GM18507 (cell line): Measurements from ENCODE around the gene ENO1.
"Not testable (repeated sequence)": the region's sequence is repeated elsewhere in the genome, so short reads cannot be mapped to it uniquely, and the experiment has no call there.

Experiments used
- DNase-seq: peaks from one replicate; pipeline ENCODE4 v3.0.0; 2011; ENCODE audit warnings: low read depth; ENCODE audit not compliant: insufficient read length; ENCODE audit errors: extremely low spot score
- FAIRE-seq: peaks from 2 replicates; lab custom pipeline; 2011; peaks lifted over from hg19 to GRCh38; lab: Jason Lieb, UNC

Gene ENO1

DNA sequence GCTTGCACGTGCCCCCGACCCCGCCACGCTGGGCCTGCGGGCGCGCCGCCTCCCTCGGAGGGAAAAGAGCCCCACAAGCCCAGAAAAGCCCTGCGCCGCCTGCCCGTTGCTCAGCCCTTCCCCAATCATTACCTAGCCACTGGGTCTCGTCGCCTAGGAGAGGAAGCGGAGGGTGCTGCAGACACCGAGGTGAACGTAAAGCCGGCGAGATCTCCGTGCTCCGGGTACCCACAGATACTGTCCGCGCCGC is at the start of gene ENO1:
Gene ENO1, minus strand, starts transcription at position 239 of the 250 bp plus-strand sequence. CDS start 3,778 bp downstream, outside the sequence.
- no peak for DNase-seq
- no peak for FAIRE-seq

DNA sequence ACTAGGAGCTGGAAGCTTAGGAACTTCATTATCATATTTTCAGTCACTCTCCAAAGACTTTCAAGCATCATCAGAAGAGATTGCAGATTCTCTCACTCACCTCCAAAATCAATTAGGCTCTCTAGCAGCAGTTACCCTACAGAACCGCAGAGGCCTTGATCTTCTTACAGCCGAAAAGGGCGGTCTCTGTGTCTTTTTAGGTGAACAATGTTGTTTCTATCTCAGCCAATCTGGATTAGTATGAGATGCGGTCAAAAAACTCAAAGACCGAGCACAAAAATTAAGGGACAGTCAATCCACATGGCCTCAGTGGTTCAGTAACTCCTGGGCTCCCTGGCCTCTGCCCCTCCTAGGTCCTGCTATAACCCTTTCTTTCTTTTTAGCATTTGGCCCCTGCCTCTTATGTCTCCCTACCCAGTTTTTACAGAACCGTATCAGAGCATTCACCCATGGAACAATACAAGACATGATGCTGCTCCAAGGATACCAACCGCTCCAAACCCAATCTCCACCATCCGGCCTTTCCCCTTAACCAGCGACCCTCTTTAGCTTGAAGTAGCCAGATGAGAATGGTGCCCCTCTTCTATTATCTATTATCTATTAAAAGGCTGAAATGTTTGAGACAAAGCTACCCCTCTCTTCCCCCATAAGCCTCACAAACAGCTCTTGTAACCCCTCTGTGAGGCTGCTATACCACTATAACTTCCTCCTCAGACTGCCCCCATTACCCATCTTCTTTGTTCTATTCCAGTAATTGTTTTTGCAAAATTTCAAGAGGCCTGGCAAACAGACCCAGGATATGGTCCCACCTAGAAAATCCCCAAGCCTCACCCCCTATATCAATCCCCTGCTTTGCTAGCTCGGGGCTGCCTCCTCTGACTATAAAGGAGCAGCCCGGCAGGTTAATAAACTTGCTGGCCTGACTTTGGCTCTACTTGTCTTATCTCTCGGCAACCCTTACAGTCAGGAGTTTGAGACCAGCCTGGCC is 48.5 kb upstream of the ENO1 start:
- FAIRE-seq = no peak
- no peak for DNase-seq

DNA sequence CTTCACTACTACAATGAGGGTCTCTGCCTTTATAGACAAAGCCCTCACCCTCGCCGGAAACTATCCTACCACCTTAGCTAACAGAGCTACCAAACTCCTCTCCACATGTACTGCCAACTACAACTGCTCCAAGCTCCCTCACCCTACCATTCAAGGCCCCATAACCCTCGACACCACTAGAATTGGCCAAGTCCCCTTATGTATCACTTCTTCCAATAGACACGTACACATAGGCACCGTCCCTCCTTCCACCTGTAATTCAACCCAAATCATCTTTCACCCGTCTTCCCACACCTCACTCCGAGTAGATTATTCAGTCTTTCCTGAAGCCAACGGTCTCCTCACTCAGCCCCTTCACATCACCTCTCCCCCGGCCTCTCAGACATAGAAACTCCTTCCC is 47.5 kb upstream of the ENO1 start:
- FAIRE-seq (no peak), DNase-seq (no peak)

DNA sequence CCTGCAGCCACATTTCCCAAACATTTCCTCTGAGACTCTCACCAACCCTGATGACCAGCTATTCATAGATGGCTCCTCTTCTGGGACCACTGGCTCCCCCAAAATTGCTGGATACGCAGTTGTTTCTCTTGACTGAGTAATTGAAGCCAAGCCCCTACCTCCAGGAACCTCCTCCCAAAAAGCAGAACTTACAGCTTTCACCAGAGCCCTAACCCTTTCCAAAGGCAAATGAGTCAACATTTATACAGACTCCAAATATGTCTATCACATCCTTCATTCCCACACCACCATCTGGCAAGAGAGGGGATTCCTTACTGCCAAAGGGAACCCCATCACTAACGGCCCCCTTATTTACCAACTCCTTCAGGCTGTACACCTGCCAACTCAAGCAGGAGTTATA is 46.9 kb upstream of the ENO1 start:
- FAIRE-seq = no peak
- DNase-seq = no peak

DNA sequence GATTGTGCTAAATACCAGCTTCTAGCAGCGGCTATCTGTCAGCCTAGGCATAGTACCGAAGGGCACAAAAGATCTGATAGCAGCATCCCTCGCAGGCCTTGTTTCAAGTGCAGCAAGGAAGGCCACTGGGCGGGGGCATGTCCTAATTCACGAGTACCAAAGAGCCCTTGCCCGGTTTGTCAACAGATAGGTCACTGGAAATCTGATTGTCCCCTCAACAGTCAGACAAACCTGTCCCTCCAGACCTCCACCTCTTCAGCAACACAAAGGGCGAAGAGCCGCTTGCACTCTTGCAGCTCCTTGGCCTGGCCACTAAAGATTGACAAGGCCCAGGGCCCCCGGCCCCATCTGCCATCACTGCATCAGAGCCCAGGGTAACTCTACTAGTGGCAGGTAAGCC is 44.5 kb upstream of the ENO1 start:
- no peak for FAIRE-seq
- DNase-seq = no peak

DNA sequence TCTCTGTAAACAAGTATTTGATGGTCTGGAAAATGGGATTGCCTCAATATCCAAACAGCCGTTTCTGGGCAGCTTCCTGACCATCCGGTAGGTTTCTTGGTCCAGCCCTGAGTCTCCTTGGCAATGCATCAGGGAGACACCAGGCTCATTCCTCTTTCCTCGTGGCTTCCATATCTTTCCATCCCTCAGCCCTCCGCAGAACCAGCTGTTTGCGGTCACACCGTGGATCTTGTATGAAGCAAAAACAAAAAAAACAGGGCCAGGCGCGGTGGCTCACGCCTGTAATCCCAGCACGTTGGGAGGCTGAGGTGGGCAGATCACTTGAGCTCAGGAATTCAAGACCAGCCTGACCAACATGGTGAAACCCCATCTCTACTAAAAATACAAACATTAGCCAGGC is 39.0 kb upstream of the ENO1 start:
- not testable (repeated sequence) for DNase-seq, FAIRE-seq

DNA sequence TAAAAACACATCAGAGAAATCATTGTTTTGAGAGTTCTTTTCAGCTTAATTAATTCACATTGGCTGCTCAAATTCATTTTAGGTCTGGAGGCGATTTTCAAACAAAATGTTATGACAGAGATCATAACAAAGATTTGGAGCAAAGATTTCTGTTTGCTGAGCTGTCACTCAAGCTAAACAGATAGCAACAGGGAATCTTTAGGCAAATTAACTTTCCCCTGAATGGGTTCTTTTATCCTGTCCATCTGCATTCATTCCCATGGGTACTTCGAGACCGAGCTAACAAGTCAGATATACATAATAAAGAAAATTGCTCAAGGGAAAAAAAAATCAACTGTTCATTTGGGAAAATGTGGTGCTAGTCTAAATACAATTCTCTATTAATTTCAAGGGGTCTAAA is 37.0 kb upstream of the ENO1 start:
- DNase-seq (no peak), FAIRE-seq (no peak)

DNA sequence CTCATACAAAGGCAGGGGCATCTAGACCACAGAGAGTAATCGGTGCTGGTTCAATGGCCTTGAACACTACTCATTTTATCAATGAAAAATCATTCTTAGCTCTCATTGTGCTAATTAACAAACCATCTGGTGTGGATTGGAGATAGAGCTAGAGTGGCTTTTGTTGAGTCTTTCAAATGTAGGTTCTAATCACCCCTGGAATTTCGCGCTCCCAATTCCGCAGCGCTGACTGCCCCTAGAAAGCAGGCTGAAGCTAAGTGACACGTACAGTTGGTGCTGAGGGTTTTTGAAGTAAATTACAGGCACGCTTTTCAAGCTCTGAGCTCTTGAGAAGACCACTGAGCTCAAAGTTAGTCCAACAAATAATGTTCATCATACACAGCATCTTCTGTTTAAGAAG is 36.0 kb upstream of the ENO1 start:
- FAIRE-seq (no peak), DNase-seq (no peak)

DNA sequence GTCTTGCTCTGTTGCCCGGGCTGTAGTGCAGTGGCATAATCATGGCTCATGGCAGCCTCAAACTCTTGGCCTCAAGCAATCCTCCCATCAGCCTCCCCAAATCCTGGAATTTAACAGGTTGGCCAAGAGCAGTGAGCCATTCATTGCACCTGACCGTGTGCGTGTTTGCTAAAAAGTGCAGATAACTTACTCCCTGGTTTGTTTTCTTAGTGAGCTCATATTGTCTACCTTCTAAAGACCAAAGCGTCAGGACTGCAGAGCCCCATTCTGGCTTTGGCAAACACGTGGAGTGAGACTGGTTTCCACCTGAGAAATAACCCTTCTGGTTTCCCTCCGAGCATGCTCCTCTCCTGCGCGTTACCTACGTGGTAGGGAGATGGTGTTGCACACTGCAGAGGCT is 35.0 kb upstream of the ENO1 start:
- no peak for DNase-seq
- no peak for FAIRE-seq

DNA sequence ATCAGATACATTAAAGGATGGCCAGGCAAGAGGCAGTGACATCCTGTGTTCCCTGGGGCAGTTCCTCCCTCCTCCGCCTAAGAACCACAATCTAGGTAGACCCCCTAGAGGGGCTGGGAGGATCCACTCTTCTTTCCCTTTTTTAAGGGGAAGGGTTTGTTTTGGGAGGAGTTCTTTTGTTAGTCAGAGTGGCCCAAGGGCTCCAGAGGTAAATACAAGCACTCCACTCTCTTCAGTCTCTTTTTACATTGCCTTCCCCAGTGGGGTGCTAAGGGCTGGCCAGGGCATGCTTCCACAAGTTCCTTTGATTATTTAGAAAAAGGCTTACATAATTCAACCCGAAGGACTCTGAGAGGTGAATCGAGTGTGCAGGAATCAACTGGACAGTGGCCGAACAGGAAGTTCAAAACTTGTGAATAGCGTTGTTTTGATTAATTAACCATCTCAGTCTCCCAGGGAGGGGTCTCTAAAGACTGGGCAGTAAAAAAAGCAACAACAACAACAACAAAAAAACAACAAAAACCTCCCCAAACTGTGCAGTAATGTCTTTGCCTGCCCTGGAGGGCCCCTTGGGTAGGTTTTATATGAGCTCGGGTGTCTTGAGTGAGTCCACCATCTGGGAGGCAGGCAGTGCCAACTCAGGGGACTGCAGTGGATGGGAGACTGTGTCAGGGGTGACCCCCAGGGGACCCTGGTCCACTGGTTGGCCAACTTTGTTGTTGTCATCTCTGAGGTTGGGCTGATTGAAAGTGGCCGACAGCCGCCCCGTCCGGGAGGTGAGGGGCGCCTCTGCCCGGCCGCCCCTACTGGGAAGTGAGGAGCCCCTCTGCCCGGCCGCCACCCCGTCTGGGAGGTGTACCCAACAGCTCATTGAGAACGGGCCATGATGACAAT is 33.2 kb upstream of the ENO1 start:
- FAIRE-seq = no peak
- DNase-seq = no peak

DNA sequence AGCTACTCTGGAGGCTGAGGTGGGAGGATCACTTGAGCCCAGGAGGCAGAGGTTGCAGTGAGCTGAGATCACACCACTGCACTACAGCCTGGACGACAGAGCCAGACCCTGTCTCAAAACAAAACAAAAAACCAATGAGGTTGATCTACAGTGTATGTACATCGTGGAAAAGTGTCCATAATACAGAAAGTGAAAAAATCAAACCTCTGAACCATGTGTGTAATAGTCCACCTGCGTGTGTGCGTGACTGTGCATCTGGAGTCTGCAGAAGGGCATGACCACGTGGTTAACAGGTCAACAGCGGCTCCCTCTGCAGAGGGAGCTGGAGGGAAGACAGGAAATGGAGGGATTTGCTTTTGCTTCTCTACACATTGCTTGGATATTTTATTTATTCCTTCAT is 32.4 kb upstream of the ENO1 start:
- FAIRE-seq (no peak), DNase-seq (no peak)

DNA sequence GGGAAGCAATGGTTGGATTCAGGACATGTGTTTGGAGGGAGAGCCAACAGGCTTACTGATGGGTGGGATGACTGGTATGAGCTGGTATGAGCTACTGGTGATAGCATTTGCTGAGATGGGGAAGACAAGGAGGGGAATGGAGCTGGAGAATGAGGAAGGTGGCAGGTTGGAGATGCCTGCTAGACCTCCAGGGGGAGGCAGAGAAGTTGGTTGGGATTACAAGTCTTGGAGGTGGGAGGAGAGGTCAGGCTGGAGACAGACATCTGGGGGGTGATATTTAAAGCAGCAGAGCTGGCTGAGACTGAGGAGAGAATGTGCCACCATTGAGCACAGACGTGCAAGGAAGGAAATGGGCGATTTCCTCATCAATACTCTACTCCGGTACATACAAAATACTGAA is 31.8 kb upstream of the ENO1 start:
- DNase-seq = no peak
- no peak for FAIRE-seq

DNA sequence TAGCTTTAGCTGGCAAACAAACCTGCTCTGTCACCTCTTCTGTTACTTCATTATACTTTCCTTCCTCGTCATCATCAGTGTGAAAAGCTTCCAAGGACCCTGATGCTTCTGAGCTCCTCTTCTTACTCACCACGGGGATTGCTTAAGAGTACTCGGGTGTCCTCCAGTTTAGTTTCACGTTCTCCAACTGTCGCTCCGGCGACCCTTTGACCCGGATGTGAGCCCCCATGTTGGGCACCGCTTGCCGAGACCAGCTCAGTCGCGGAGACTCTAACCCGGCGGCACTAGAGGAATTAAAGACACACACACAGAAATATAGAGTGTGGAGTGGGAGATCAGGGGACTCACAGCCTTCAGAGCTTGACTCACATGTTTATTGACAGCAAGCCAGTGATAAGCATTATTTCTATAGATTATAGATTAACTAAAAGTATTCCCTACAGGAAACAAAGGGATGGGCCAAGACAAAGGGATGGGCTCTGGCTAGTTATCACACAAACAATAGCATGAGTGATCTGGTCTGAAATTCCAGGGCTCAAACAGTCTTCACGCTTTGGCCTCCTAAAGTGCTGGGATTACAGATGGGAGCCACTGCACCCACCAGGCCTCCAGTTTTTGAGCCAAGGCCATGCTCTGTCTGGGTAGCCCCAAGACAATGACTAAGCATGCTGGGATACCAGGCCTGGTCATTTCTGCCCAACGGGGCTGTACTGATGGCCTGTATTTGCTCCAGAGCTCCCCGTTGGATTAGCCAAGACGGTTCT is 30.1 kb upstream of the ENO1 start:
- FAIRE-seq (no peak), DNase-seq (no peak)

DNA sequence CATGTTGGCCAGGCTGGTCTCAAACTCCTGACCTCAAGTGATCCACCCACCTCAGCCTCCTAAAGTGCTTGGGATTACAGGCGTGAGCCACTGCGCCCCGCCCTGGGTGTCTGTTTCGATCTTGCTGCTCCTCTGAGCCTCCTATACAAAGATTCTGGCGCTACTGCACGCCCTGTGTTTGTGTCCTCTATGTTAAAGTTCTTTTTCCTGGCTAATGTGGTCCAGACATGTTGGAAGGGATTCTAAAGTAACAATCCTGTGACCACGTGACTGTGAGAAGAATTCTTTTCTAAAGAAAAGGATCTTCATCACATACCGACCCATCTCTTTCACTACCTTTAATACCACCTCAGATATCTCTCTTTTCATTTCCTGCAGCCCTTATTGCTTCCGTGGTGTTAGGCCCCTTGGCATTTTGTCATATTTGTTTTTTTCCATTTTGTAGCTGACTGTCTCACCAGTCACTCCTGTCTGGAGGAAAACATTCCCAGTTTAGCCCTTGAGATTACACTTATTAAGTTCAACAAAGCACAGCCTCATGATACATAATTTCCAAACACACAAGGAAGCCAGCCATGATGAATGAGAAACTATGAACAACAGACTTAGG is 27.2 kb upstream of the ENO1 start:
- DNase-seq = no peak
- FAIRE-seq = no peak

DNA sequence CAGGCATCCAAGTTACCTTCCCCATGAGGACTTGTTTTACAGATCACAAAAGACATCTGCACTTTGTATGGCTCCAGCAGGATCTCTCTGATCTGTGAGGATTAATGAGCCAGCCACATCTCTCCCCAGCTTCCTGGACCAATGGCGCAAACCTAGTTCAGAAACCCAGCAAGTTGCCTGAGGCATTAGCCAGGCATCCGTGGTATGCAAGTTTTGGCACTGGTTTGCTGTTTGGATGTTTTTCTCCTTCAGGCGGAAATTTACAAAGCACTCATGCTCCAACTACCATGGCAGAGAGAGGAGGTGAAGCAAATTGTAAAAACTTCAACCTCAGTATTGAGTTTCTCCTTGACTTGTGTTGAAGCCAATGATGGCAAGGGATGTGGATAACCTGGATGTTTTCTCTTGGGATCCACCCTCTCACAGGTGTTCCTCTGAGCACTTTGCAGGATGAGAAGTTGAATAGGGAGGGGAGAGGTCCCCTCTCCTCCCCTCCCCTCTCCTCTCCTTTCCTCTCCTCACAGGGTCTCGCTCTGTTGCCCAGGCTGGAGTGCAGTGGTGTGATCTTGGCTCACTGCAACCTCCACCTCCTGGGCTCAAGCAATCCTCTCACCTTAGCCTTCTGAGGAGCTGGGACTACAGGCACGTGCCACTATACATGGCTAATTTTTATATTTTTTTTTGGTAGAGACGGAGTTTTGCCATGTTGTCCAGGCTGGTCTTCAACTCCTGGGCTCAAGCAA is 25.6 kb upstream of the ENO1 start:
- FAIRE-seq (no peak), DNase-seq (no peak)

DNA sequence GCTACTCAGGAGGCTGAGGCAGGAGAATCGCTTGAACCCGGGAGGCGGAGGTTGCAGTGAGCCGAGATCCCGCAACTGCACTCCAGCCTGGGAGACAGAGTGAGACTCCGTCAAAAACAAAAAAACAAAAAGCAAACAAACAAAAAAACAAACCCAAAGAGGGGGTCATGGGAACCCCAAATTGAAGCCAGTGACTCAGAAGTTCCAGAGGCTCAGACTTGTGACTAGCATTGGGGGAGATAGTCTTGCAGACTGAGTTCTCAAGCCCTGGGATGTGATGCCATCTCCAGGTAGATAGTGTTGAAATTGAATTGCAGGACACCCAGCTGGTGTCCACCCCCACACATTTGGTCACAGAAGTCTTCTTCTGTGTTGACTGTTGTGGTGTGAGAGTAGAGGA is 24.9 kb upstream of the ENO1 start:
- DNase-seq (no peak), FAIRE-seq (no peak)

DNA sequence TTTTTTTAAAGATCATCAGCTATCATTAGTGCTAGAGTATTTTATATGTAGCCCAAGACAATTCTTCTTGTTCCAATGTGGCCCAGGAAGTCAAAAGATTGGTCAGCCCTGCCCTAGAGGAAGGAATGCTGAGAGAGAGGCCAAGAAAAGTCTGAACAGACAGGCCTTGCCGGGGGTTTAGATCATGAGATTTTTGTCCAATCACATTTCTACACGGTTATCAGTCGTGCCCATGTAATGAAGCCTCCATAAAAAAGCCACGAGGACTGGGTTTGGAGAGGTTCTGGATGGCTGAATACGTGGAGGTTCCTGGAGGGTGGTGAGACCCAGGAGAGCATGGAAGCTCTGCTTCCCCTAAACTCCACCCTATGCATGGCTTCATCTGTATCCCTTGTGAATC is 24.3 kb upstream of the ENO1 start:
- FAIRE-seq = no peak
- no peak for DNase-seq

DNA sequence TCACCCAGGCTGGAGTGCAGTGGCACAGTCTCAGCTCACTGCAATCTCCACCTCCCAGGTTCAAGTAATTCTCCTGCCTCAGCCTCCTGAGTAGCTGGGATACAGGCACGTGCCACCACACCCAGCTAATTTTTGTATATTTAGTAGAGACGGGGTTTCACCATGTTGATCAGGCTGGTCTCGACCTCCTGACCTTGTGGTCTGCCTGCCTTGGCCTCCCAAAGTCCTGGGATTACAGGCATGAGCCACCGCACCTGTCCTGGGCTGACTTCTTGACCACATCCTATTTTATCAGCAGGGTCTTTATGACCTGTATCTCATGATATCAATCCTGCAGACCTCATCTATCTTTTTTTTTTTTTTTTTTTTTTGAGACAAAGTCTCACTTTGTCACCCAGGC is 22.2 kb upstream of the ENO1 start:
- FAIRE-seq, DNase-seq: not testable (repeated sequence)

DNA sequence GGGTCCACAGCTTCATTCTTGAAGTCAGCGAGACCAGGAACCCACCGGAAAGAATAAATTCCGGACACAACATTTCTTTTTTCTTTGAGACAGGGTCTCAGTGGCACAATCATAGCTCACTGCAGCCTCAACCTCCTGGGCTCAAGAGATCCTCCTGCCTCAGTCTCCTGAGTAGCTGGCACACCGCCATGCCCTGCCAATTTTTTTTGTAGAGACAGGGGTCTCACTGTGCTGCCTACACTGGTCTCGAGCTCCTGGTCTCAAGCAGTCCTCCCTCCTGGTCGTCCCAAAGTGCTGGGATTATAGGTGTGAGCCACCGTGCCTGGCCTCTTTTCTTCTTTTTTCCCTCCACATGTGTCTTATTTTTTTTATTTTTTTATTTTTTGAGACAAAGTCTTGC is 20.6 kb upstream of the ENO1 start:
- FAIRE-seq = no peak
- DNase-seq = no peak
